H1 (cell line): Measurements from ENCODE around the gene LRRC27.

Source experiments
- CEBPB ChIP-seq: IDR thresholded peaks from 2 replicates; pipeline ENCODE4 v1.6.1; 2012; ENCODE audit warnings: low read depth, low read length
- CTCF ChIP-seq, 3 experiments: IDR thresholded peaks; 1 replicate in 2 of 3; 2 replicates in 1 of 3; pipeline versions ENCODE4 v1.5.1 to v1.6.1; 2011; ENCODE audit warnings: low read length in 3 of 3, mild to moderate bottlenecking in 3 of 3, inconsistent platforms in 2 of 3, low read depth in 1 of 3, moderate library complexity in 1 of 3; ENCODE audit not compliant: insufficient read depth in 1 of 3; ENCODE audit errors: control extremely low read depth in 1 of 3
- HDAC2 ChIP-seq, 2 experiments: fragments of 300-600 bp in 1 of 2; sonication (generic) in 1 of 2; IDR thresholded peaks; 2 replicates each; pipeline ENCODE4 v1.6.1; 2011 to 2012; ENCODE audit warnings: low read depth in 2 of 2, low read length in 2 of 2, mild to moderate bottlenecking in 2 of 2, moderate library complexity in 2 of 2, borderline replicate concordance in 1 of 2, inconsistent platforms in 1 of 2
- KDM5A ChIP-seq: fragments of 200-600 bp; IDR thresholded peaks from 2 replicates; pipeline ENCODE4 v1.7.1; 2012; ENCODE audit warnings: mild to moderate bottlenecking, low read length, inconsistent platforms, mixed read lengths
- YY1 ChIP-seq: IDR thresholded peaks from 2 replicates; pipeline ENCODE4 v1.6.1; 2011; ENCODE audit warnings: low read depth, mild to moderate bottlenecking, low read length

GRCh38 chr10:132299371-132300336, 32.3 kb upstream of the LRRC27 start:
- TF ChIP-seq YY1 = no peak
- TF ChIP-seq CTCF (IDR thresholded peaks at IDR 0.05; ENCODE audit: control extremely low read depth in 1 of 3, insufficient read depth in 1 of 3, low read depth in 1 of 3, low read length in 3 of 3) = no peak
- TF ChIP-seq KDM5A = no peak
- no peak for TF ChIP-seq CEBPB
- no peak for TF ChIP-seq HDAC2 (IDR thresholded peaks at IDR 0.05; ENCODE audit: borderline replicate concordance in 1 of 2, low read depth in 2 of 2, low read length in 2 of 2)
